ENCODE measurements around the gene MACROD2. TPM values are rescaled to one million over a fixed set of nuclear protein-coding genes. Genes with fewer than 3 reads are reported as not detected.
A peak's percentile ranks its signal among the peaks of the same experiment; 100 is the strongest.

MACROD2 gene
- total and polyA plus RNA-seq, 11 donors, result 0.54 to 5.4 (median 2.4) TPM

GRCh38 chr20:15310361-15310760 lies 1315.0 kb downstream of the MACROD2 start:
- no peaks in the 10 kb centered on the region for H3K36me3 ChIP-seq
- no peaks in the 10 kb centered on the region for H3K27me3 ChIP-seq
- no peak for DNase-seq
- peaks cover 0 to 7% (median 0%) of the 10 kb centered on the region in 12 donors for H3K9me3 ChIP-seq
- peak overlapping the region in 1 of 12 donors; percentile 21 for H3K27ac ChIP-seq
- H3K4me1 ChIP-seq, result no peaks in the 10 kb centered on the region
- H3K4me3 ChIP-seq, result no peak overlapping the region
- no peak for ATAC-seq
- TF ChIP-seq CTCF (IDR thresholded peaks at IDR 0.05), result no peak
- no peak for TF ChIP-seq POLR2A (IDR thresholded peaks at IDR 0.05)
- intact Hi-C loops (cut with DNase I), result no loop called here

DNA sequence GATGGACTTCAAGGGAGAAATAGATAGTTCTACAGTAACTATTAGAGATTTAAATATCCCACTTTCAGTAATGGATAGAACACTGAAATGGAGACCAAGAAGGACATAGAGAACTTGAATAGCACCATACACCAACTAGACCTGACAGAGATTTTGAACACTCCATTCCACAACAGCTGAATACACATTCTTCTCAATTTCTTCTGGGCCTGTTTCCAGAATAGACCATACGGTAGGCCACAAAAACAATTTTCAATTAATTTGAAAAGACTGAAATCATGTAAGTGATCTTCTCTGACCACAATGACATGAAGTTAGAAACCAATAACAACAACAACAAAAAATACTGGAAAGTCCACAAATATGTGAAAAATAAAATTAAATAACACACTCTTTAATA lies 1321.2 kb downstream of the MACROD2 start:
- Histone ChIP-seq H3K27me3 (no peaks in the 10 kb centered on the region), H3K4me1 (peaks cover 0 to 10% (median 0%) of the 10 kb centered on the region in 12 donors), H3K4me3 (no peak overlapping the region), H3K27ac (no peak overlapping the region), H3K9me3 (peaks cover 0 to 6% (median 0%) of the 10 kb centered on the region in 12 donors), H3K36me3 (no peaks in the 10 kb centered on the region)
- DNase-seq, result no peak
- 69 to 87% (median 80%) methylated on average over 1 of the region's 1 CpG for WGBS, 4 donors
- no peak for ATAC-seq
- no peak for TF ChIP-seq CTCF (IDR thresholded peaks at IDR 0.05)
- TF ChIP-seq POLR2A (IDR thresholded peaks at IDR 0.05), result no peak
- intact Hi-C loops (cut with DNase I), result no loop called here

DNA sequence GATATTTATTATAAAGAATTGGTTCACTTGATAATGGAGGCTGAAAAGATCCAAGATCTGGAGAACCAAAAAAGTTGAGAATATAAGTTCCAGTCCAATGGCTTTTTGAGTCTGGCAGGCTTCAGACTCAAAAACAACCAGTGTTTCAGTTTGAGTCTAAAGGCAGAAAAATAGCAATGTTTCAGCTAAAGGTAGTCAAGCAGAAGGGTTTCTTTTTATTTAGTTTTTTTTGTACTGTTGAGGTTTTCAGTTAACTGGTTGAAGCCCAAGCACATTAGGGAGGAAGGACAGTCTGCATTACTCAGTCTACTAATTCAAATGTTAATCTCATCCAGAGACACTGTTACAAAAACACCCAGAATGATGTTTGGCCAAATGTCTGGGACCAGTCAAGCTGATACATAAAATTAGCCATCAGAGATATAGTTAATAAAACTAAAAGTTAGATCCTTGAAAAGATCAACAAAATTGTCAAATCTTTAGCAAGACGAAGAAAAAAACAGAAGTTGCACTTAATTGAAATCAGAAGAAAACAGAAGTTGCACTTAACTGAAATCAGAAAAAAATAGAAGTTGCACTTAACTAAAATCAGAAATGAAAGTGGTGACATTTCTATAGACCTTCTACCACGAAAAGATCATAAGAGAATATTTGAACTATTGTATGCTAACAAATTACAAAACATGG lies 1322.4 kb downstream of the MACROD2 start:
- no peaks in the 10 kb centered on the region for H3K27me3 ChIP-seq
- peak overlapping the region in 1 of 12 donors; percentile 46 for H3K27ac ChIP-seq
- intact Hi-C loops (cut with DNase I), result no loop called here
- H3K36me3 ChIP-seq, result no peaks in the 10 kb centered on the region
- H3K4me1 ChIP-seq, result peaks cover 0 to 10% (median 0%) of the 10 kb centered on the region in 12 donors
- no peak for TF ChIP-seq CTCF (IDR thresholded peaks at IDR 0.05)
- TF ChIP-seq POLR2A (IDR thresholded peaks at IDR 0.05), result no peak
- DNase-seq (no peak), ATAC-seq (no peak)
- WGBS, 4 donors, result 69 to 80% (median 72%) methylated on average over 2 of the region's 2 CpGs
- H3K4me3 ChIP-seq, result no peak overlapping the region
- peaks cover 0 to 6% (median 0%) of the 10 kb centered on the region in 12 donors for H3K9me3 ChIP-seq

GRCh38 chr20:15318682-15319081 lies 1323.4 kb downstream of the MACROD2 start:
- TF ChIP-seq POLR2A (IDR thresholded peaks at IDR 0.05) (no peak), CTCF (IDR thresholded peaks at IDR 0.05) (no peak)
- no peak for DNase-seq
- intact Hi-C loops (cut with DNase I), result no loop called here
- H3K36me3 ChIP-seq, result no peaks in the 10 kb centered on the region
- H3K27me3 ChIP-seq, result no peaks in the 10 kb centered on the region
- peaks cover 0 to 10% (median 0%) of the 10 kb centered on the region in 12 donors for H3K4me1 ChIP-seq
- peaks cover 0 to 6% (median 0%) of the 10 kb centered on the region in 12 donors for H3K9me3 ChIP-seq
- H3K4me3 ChIP-seq, result no peak overlapping the region
- no peak for ATAC-seq
- H3K27ac ChIP-seq, result peak overlapping the region in 1 of 12 donors; percentile 46
